ENCODE results near the gene BCLAF3. TPM values are rescaled to one million over a fixed set of nuclear protein-coding genes. Genes with fewer than 3 reads are reported as not detected.

Gene BCLAF3
- total and polyA plus RNA-seq, 2 of the 4 experiments (the other 2 are of a cell fraction): 1.6 TPM

GRCh38 chrX:19981947-19982346 is 8.9 kb downstream of the BCLAF3 start:
- WGBS, 2 experiments (ENCODE audit: extremely low coverage in 2 of 2, insufficient read length in 1 of 2): 33% methylated on average over 1 of the region's 2 CpGs; no CpG with 5 or more reads in 1 of the 2 experiments

More at GRCh38 chrX:19981947-19982346, 8.9 kb downstream of the BCLAF3 start:
- Histone ChIP-seq H3K27ac (ENCODE audit: insufficient read depth, low read length) (no peak overlapping the region), H2BK120ac (ENCODE audit: low read depth, low read length) (no peak overlapping the region), H2AFZ (replicated peaks; ENCODE audit: low read length, poor library complexity) (no peak overlapping the region), H3K4me2 (ENCODE audit: low read depth, low read length) (no peak overlapping the region), H3K9me3 (ENCODE audit: control insufficient read depth, insufficient read depth, low read length) (peaks cover 5% of the 10 kb centered on the region; the same call in 1 of the 2 replicates), H2BK15ac (ENCODE audit: low read depth, low read length) (no peak overlapping the region), H3K4ac (ENCODE audit: low read depth, low read length) (no peak overlapping the region), H3K9ac (ENCODE audit: low read depth, low read length) (no peak overlapping the region), H4K91ac (ENCODE audit: insufficient read depth, low read depth, low read length) (no peak overlapping the region), H3K18ac (ENCODE audit: low read depth, low read length) (no peak overlapping the region), H2BK20ac (ENCODE audit: low read depth, low read length) (no peak overlapping the region), H2BK5ac (ENCODE audit: low read depth, low read length, poor library complexity, severe bottlenecking) (no peak overlapping the region), H4K8ac (ENCODE audit: low read depth in 2 of 2, low read length in 2 of 2) (no peak overlapping the region), H3K27me3 (ENCODE audit: control insufficient read depth, insufficient read depth, low read length) (no peaks in the 10 kb centered on the region), H2AK9ac (replicated peaks; ENCODE audit: low read depth, low read length, poor library complexity) (no peak overlapping the region), H3K4me1 (ENCODE audit: control insufficient read depth, insufficient read depth, low read length) (no peaks in the 10 kb centered on the region), H3K79me1 (ENCODE audit: low read depth in 1 of 2, low read length in 2 of 2) (peaks cover 0 to 7% of the 10 kb centered on the region in 2 experiments; a peak in 2 of 4 replicates), H3K23ac (ENCODE audit: low read depth, low read length) (no peak overlapping the region), H3K36me3 (ENCODE audit: control insufficient read depth, insufficient read depth, low read length) (no peaks in the 10 kb centered on the region), H3K4me3 (ENCODE audit: insufficient read depth, low read depth, low read length) (no peak overlapping the region), H4K5ac (ENCODE audit: low read depth, low read length) (no peak overlapping the region), H3K9me1 (ENCODE audit: insufficient read depth, low read length) (no peaks in the 10 kb centered on the region), H2AK5ac (ENCODE audit: low read depth, low read length) (no peak overlapping the region), H3K14ac (replicated peaks; ENCODE audit: low read depth, low read length) (no peak overlapping the region), H4K20me1 (ENCODE audit: insufficient read depth, low read length) (no peaks in the 10 kb centered on the region), H3K56ac (ENCODE audit: extremely low read depth, insufficient read depth, low read length) (no peak overlapping the region)
- TF ChIP-seq SMC3 (IDR thresholded peaks at IDR 0.05; ENCODE audit: low read depth, low read length) (no peak), MAZ (IDR thresholded peaks at IDR 0.05; ENCODE audit: borderline replicate concordance, low read depth, low read length) (no peak)
- TF ChIP-seq, protein P1, sequence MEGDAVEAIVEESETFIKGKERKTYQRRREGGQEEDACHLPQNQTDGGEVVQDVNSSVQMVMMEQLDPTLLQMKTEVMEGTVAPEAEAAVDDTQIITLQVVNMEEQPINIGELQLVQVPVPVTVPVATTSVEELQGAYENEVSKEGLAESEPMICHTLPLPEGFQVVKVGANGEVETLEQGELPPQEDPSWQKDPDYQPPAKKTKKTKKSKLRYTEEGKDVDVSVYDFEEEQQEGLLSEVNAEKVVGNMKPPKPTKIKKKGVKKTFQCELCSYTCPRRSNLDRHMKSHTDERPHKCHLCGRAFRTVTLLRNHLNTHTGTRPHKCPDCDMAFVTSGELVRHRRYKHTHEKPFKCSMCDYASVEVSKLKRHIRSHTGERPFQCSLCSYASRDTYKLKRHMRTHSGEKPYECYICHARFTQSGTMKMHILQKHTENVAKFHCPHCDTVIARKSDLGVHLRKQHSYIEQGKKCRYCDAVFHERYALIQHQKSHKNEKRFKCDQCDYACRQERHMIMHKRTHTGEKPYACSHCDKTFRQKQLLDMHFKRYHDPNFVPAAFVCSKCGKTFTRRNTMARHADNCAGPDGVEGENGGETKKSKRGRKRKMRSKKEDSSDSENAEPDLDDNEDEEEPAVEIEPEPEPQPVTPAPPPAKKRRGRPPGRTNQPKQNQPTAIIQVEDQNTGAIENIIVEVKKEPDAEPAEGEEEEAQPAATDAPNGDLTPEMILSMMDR (conservative IDR thresholded peaks at IDR 0.05; ENCODE audit: low read depth, low read length): no peak
- no TSS peak for BruUV-seq (replicated peaks)
- ChIA-PET CTCF (no interaction called here), POLR2A (ENCODE audit: unreplicated experiment) (no interaction called here)
- ATAC-seq (ENCODE audit: low read depth): no peak
- intact Hi-C loops (cut with micrococcal nuclease): no loop called here
- in situ Hi-C loops (cut with MboI; ENCODE audit: low sequenced_read_pairs): loop anchor here (25.0 kb wide), 1 partner anchor 620 kb away; no protein-coding TSS in a partner anchor
- dilution Hi-C loops (cut with HindIII; ENCODE audit: low sequenced_read_pairs, unreplicated experiment): no loop called here
- DNase-seq: no peak
